Neural progenitor cell (in vitro differentiated cells): ENCODE results near the gene MPZL3. TPM values are rescaled to one million over a fixed set of nuclear protein-coding genes. Genes with fewer than 3 reads are reported as not detected.

ENCODE experiments used
- DNase-seq: peaks from one replicate; pipeline ENCODE4 v3.0.0-alpha.2; 2016; ENCODE audit warnings: low spot score
- H2AFZ ChIP-seq: fragments of 200-600 bp; sonication (generic); replicated peaks from 2 replicates; pipeline ENCODE4 v1.6.1; 2016; ENCODE audit warnings: antibody characterized with exemption
- H3F3A ChIP-seq: fragments of 200-600 bp; sonication (generic); 2 replicates; pipeline ENCODE4 v1.6.1; 2016; ENCODE audit warnings: antibody characterized with exemption, low read depth
- H3K27ac ChIP-seq: fragments of 200-600 bp; sonication (generic); 2 replicates; pipeline ENCODE4 v1.5.1; 2016; ENCODE audit warnings: mild to moderate bottlenecking
- H3K27me3 ChIP-seq: fragments of 200-600 bp; sonication (generic); 2 replicates; pipeline ENCODE4 v1.6.1; 2016; ENCODE audit warnings: mild to moderate bottlenecking, moderate library complexity
- H3K36me3 ChIP-seq: fragments of 200-600 bp; sonication (generic); 2 replicates; pipeline ENCODE4 v1.5.1; 2016
- H3K4me1 ChIP-seq: fragments of 200-600 bp; sonication (generic); 2 replicates; pipeline ENCODE4 v1.6.1; 2016; ENCODE audit warnings: mixed run types
- H3K4me2 ChIP-seq: fragments of 200-600 bp; sonication (generic); 2 replicates; pipeline ENCODE4 v1.6.1; 2016
- H3K4me3 ChIP-seq: fragments of 200-600 bp; sonication (generic); 2 replicates; pipeline ENCODE4 v1.5.1; 2016
- H3K79me2 ChIP-seq: fragments of 200-600 bp; sonication (generic); 2 replicates; pipeline ENCODE4 v1.6.1; 2016; ENCODE audit warnings: low read depth
- H3K9ac ChIP-seq: fragments of 200-600 bp; sonication (generic); 2 replicates; pipeline ENCODE4 v1.6.1; 2016
- H3K9me3 ChIP-seq: fragments of 200-600 bp; sonication (generic); 2 replicates; pipeline ENCODE4 v1.5.1; 2016; ENCODE audit warnings: low read depth
- H4K20me1 ChIP-seq: fragments of 200-600 bp; sonication (generic); 2 replicates; pipeline ENCODE4 v1.6.1; 2016; ENCODE audit warnings: low read depth
- H3K27ac Mint-ChIP-seq: 3 replicates; pipeline ENCODE4 v1.8.0; 2021; ENCODE audit warnings: mixed read lengths
- H3K27me3 Mint-ChIP-seq: 2 replicates; pipeline ENCODE4 v1.8.0; 2022; ENCODE audit warnings: low read depth, mild to moderate bottlenecking, inconsistent platforms, moderate library complexity, mixed read lengths; ENCODE audit not compliant: insufficient read depth
- H3K36me3 Mint-ChIP-seq: 3 replicates; pipeline ENCODE4 v1.8.0; 2021; ENCODE audit warnings: mixed read lengths
- H3K4me1 Mint-ChIP-seq: 3 replicates; pipeline ENCODE4 v1.8.0; 2021; ENCODE audit warnings: mixed read lengths
- H3K4me3 Mint-ChIP-seq: 3 replicates; pipeline ENCODE4 v1.8.0; 2021; ENCODE audit warnings: mild to moderate bottlenecking, moderate library complexity, mixed read lengths
- H3K9me3 Mint-ChIP-seq: 3 replicates; pipeline ENCODE4 v1.8.0; 2020; ENCODE audit warnings: mixed read lengths
- CTCF ChIP-seq: fragments of 200-600 bp; sonication (generic); IDR thresholded peaks from 2 replicates; pipeline ENCODE4 v1.5.1; 2017; ENCODE audit warnings: antibody characterized with exemption, mild to moderate bottlenecking
- EZH2 ChIP-seq: fragments of 200-600 bp; sonication (generic); IDR thresholded peaks from 2 replicates; pipeline ENCODE4 v1.6.1; 2017; ENCODE audit warnings: antibody characterized with exemption, mild to moderate bottlenecking, moderate library complexity
- EZH2phosphoT487 ChIP-seq: fragments of 200-600 bp; sonication (generic); IDR thresholded peaks from 2 replicates; pipeline ENCODE4 v1.6.1; 2017; ENCODE audit warnings: antibody characterized with exemption
- total RNA-seq: library from RNA; depleted of rRNA; stranded (reverse); fragments of >200 nt; gene quantifications from 2 replicates; pipeline ENCODE4 v1.2.3, GENCODE V29; 2015; ENCODE audit warnings: low replicate concordance

The MPZL3 gene
- total RNA-seq, 1 donor from 2014 or later: 5.7 TPM

GRCh38 chr11:118243161-118243560, 9.0 kb downstream of the MPZL3 start:
- no peak for DNase-seq
- peaks cover 5% of the 10 kb centered on the region for H3K27me3 Mint-ChIP-seq
- H3K4me1 Mint-ChIP-seq: no peaks in the 10 kb centered on the region
- no peaks in the 10 kb centered on the region for H3K36me3 Mint-ChIP-seq
- no peak overlapping the region for H2AFZ ChIP-seq
- no peak overlapping the region for H3K9ac ChIP-seq
- H3K27ac ChIP-seq: no peak overlapping the region
- no peak overlapping the region for H3K4me2 ChIP-seq
- H3K27me3 ChIP-seq: peaks cover 51% of the 10 kb centered on the region
- no peak overlapping the region for H3K4me3 Mint-ChIP-seq
- no peaks in the 10 kb centered on the region for H3K9me3 Mint-ChIP-seq
- no peaks in the 10 kb centered on the region for H3K79me2 ChIP-seq
- H3K4me3 ChIP-seq: no peak overlapping the region
- H3K36me3 ChIP-seq: no peaks in the 10 kb centered on the region
- H4K20me1 ChIP-seq: no peaks in the 10 kb centered on the region
- no peaks in the 10 kb centered on the region for H3K9me3 ChIP-seq
- TF ChIP-seq EZH2phosphoT487 (no peak), EZH2 (no peak), CTCF (no peak)
- no peaks in the 10 kb centered on the region for H3K4me1 ChIP-seq
- no peak overlapping the region for H3K27ac Mint-ChIP-seq
- H3F3A ChIP-seq: no peaks in the 10 kb centered on the region

- H3K79me2 ChIP-seq: no peaks in the 10 kb centered on the region
- no peaks in the 10 kb centered on the region for H3K36me3 ChIP-seq
- Mint-ChIP-seq H3K4me1 (no peaks in the 10 kb centered on the region), H3K9me3 (no peaks in the 10 kb centered on the region), H3K27me3 (peaks cover 5% of the 10 kb centered on the region), H3K27ac (no peak overlapping the region), H3K36me3 (no peaks in the 10 kb centered on the region), H3K4me3 (no peak overlapping the region)
- H3K9me3 ChIP-seq: no peaks in the 10 kb centered on the region
- no peak for TF ChIP-seq EZH2phosphoT487
- no peak for TF ChIP-seq CTCF
- TF ChIP-seq EZH2: no peak
- no peak overlapping the region for H3K9ac ChIP-seq
- no peaks in the 10 kb centered on the region for H3F3A ChIP-seq
- H4K20me1 ChIP-seq: no peaks in the 10 kb centered on the region
- H3K27me3 ChIP-seq: peaks cover 36% of the 10 kb centered on the region
- H2AFZ ChIP-seq: no peak overlapping the region
- no peak for DNase-seq
- no peak overlapping the region for H3K4me2 ChIP-seq
- no peaks in the 10 kb centered on the region for H3K4me1 ChIP-seq
- no peak overlapping the region for H3K4me3 ChIP-seq
- no peak overlapping the region for H3K27ac ChIP-seq
Measured at GRCh38 chr11:118241764-118242098, 10.4 kb downstream of the MPZL3 start.

- no peaks in the 10 kb centered on the region for H3K36me3 Mint-ChIP-seq
- no peaks in the 10 kb centered on the region for H3K4me1 Mint-ChIP-seq
- H3K27me3 ChIP-seq: peaks cover 31% of the 10 kb centered on the region
- no peaks in the 10 kb centered on the region for H3F3A ChIP-seq
- H2AFZ ChIP-seq: no peak overlapping the region
- H3K9ac ChIP-seq: no peak overlapping the region
- no peak overlapping the region for H3K4me2 ChIP-seq
- H3K4me3 ChIP-seq: no peak overlapping the region
- H3K36me3 ChIP-seq: no peaks in the 10 kb centered on the region
- no peak overlapping the region for H3K27ac ChIP-seq
- no peak overlapping the region for H3K27ac Mint-ChIP-seq
- peaks cover 5% of the 10 kb centered on the region for H3K27me3 Mint-ChIP-seq
- TF ChIP-seq EZH2 (no peak), CTCF (no peak), EZH2phosphoT487 (no peak)
- no peaks in the 10 kb centered on the region for H3K4me1 ChIP-seq
- DNase-seq: no peak
- H3K9me3 ChIP-seq: no peaks in the 10 kb centered on the region
- H4K20me1 ChIP-seq: no peaks in the 10 kb centered on the region
- no peaks in the 10 kb centered on the region for H3K79me2 ChIP-seq
- no peaks in the 10 kb centered on the region for H3K9me3 Mint-ChIP-seq
- H3K4me3 Mint-ChIP-seq: no peak overlapping the region
Measured at GRCh38 chr11:118240999-118241763, 11.0 kb downstream of the MPZL3 start.
